ENCODE measurements around the gene HTR6.
A peak's percentile ranks its signal among the peaks of the same experiment; 100 is the strongest.

The HTR6 gene

GRCh38 chr1:19665496-19666465 lies 1.1 kb downstream of the HTR6 start:
- no peak overlapping the region for H3K4me3 ChIP-seq (ENCODE audit: control insufficient read depth, low read depth, low read length)
- no peak for DNase-seq (ENCODE audit: low read depth)
- no peak for TF ChIP-seq CTCF (IDR thresholded peaks at IDR 0.05; ENCODE audit: control insufficient read depth, insufficient read depth, low read depth, low read length, missing control alignments)

- DNase-seq (ENCODE audit: low read depth), result no peak
- TF ChIP-seq CTCF (IDR thresholded peaks at IDR 0.05; ENCODE audit: control insufficient read depth, insufficient read depth, low read depth, low read length, missing control alignments), result no peak
- H3K4me3 ChIP-seq (ENCODE audit: control insufficient read depth, low read depth, low read length), result no peak overlapping the region
These were observed 4.2 kb downstream of the HTR6 start for GRCh38 chr1:19668888-19669287.

GRCh38 chr1:19670787-19671186 lies 6.1 kb downstream of the HTR6 start:
- no peak for DNase-seq (ENCODE audit: low read depth)
- TF ChIP-seq CTCF (IDR thresholded peaks at IDR 0.05; ENCODE audit: control insufficient read depth, insufficient read depth, low read depth, low read length, missing control alignments), result no peak
- no peak overlapping the region for H3K4me3 ChIP-seq (ENCODE audit: control insufficient read depth, low read depth, low read length)

- no peak for TF ChIP-seq CTCF (IDR thresholded peaks at IDR 0.05; ENCODE audit: control insufficient read depth, insufficient read depth, low read depth, low read length, missing control alignments)
- DNase-seq (ENCODE audit: low read depth), result no peak
- no peak overlapping the region for H3K4me3 ChIP-seq (ENCODE audit: control insufficient read depth, low read depth, low read length)
These were observed 7.6 kb downstream of the HTR6 start for GRCh38 chr1:19672237-19672636.

GRCh38 chr1:19675797-19676196 lies 11.1 kb downstream of the HTR6 start:
- TF ChIP-seq CTCF (IDR thresholded peaks at IDR 0.05; ENCODE audit: control insufficient read depth, insufficient read depth, low read depth, low read length, missing control alignments), result no peak
- DNase-seq (ENCODE audit: low read depth), result no peak
- no peak overlapping the region for H3K4me3 ChIP-seq (ENCODE audit: control insufficient read depth, low read depth, low read length)

GRCh38 chr1:19676438-19676922 lies 11.8 kb downstream of the HTR6 start:
- no peak for TF ChIP-seq CTCF (IDR thresholded peaks at IDR 0.05; ENCODE audit: control insufficient read depth, insufficient read depth, low read depth, low read length, missing control alignments)
- H3K4me3 ChIP-seq (ENCODE audit: control insufficient read depth, low read depth, low read length), result no peak overlapping the region
- DNase-seq (ENCODE audit: low read depth), result peak; percentile 63

Data from AG09309 (cell line).